ENCODE data around the gene ARHGEF17.

ARHGEF17 gene

GRCh38 chr11:73376803-73377629, 68.9 kb downstream of the ARHGEF17 start:
- no peak for TF ChIP-seq CTCF (IDR thresholded peaks at IDR 0.05; ENCODE audit: unreplicated experiment in 3 of 3)
- Mint-ChIP-seq H3K4me1 (peaks cover 20% of the 10 kb centered on the region), H3K9me3 (no peaks in the 10 kb centered on the region), H3K27me3 (ENCODE audit: low read depth) (peaks cover 12% of the 10 kb centered on the region), H3K36me3 (ENCODE audit: low read depth) (no peaks in the 10 kb centered on the region), H3K27ac (peak overlapping the region in 1 of 3 experiments; percentile 77), H3K4me3 (peak overlapping the region; percentile 80 to 85 (median 84))

- peaks cover 9% of the 10 kb centered on the region for H3K27me3 Mint-ChIP-seq (ENCODE audit: low read depth)
- peak overlapping the region; percentile 68 to 85 (median 80) for H3K4me3 Mint-ChIP-seq
- no peak for TF ChIP-seq CTCF (IDR thresholded peaks at IDR 0.05; ENCODE audit: unreplicated experiment in 3 of 3)
- no peaks in the 10 kb centered on the region for H3K36me3 Mint-ChIP-seq (ENCODE audit: low read depth)
- H3K27ac Mint-ChIP-seq: peak overlapping the region in 1 of 3 experiments; percentile 66
- peaks cover 30% of the 10 kb centered on the region for H3K4me1 Mint-ChIP-seq
- H3K9me3 Mint-ChIP-seq: no peaks in the 10 kb centered on the region
Measured at GRCh38 chr11:73379189-73379880, 71.3 kb downstream of the ARHGEF17 start.

GRCh38 chr11:73380331-73380730, 72.3 kb downstream of the ARHGEF17 start:
- no peaks in the 10 kb centered on the region for H3K36me3 Mint-ChIP-seq (ENCODE audit: low read depth)
- no peak overlapping the region for H3K27ac Mint-ChIP-seq
- no peaks in the 10 kb centered on the region for H3K9me3 Mint-ChIP-seq
- no peak overlapping the region for H3K4me3 Mint-ChIP-seq
- H3K27me3 Mint-ChIP-seq (ENCODE audit: low read depth): peaks cover 9% of the 10 kb centered on the region
- no peak for TF ChIP-seq CTCF (IDR thresholded peaks at IDR 0.05; ENCODE audit: unreplicated experiment in 3 of 3)
- peaks cover 39% of the 10 kb centered on the region for H3K4me1 Mint-ChIP-seq

- H3K36me3 Mint-ChIP-seq (ENCODE audit: low read depth): no peaks in the 10 kb centered on the region
- no peak for TF ChIP-seq CTCF (IDR thresholded peaks at IDR 0.05; ENCODE audit: unreplicated experiment in 3 of 3)
- peaks cover 9% of the 10 kb centered on the region for H3K27me3 Mint-ChIP-seq (ENCODE audit: low read depth)
- peaks cover 46% of the 10 kb centered on the region for H3K4me1 Mint-ChIP-seq
- H3K27ac Mint-ChIP-seq: peak overlapping the region in 1 of 3 experiments; percentile 58
- no peaks in the 10 kb centered on the region for H3K9me3 Mint-ChIP-seq
- H3K4me3 Mint-ChIP-seq: no peak overlapping the region
Measured at GRCh38 chr11:73380897-73381410, 72.9 kb downstream of the ARHGEF17 start.

- peaks cover 9% of the 10 kb centered on the region for H3K27me3 Mint-ChIP-seq (ENCODE audit: low read depth)
- peaks cover 51% of the 10 kb centered on the region for H3K4me1 Mint-ChIP-seq
- no peaks in the 10 kb centered on the region for H3K9me3 Mint-ChIP-seq
- no peak for TF ChIP-seq CTCF (IDR thresholded peaks at IDR 0.05; ENCODE audit: unreplicated experiment in 3 of 3)
- H3K4me3 Mint-ChIP-seq: no peak overlapping the region
- no peaks in the 10 kb centered on the region for H3K36me3 Mint-ChIP-seq (ENCODE audit: low read depth)
- H3K27ac Mint-ChIP-seq: no peak overlapping the region
Measured at GRCh38 chr11:73381589-73381988, 73.5 kb downstream of the ARHGEF17 start.

Measured in nephron (organoid).